Hepatocyte (in vitro differentiated cells): ENCODE results near the gene FAF2. TPM values are rescaled to one million over a fixed set of nuclear protein-coding genes. Genes with fewer than 3 reads are reported as not detected.

Experiments used
- DNase-seq: peaks from one replicate; pipeline ENCODE4 v3.0.0-alpha.2; 2016; ENCODE audit warnings: low spot score
- H2AFZ ChIP-seq: fragments of 200-600 bp; sonication (generic); 2 replicates; pipeline ENCODE4 v1.6.0; 2016; ENCODE audit warnings: antibody characterized with exemption, mild to moderate bottlenecking
- H3K27ac ChIP-seq: fragments of 200-600 bp; sonication (generic); 2 replicates; pipeline ENCODE4 v1.5.1; 2016; ENCODE audit warnings: mild to moderate bottlenecking
- H3K27me3 ChIP-seq: fragments of 200-600 bp; sonication (generic); 2 replicates; pipeline ENCODE4 v1.6.1; 2016
- H3K36me3 ChIP-seq: fragments of 200-600 bp; sonication (generic); replicated peaks from 2 replicates; pipeline ENCODE4 v1.5.1; 2016; ENCODE audit warnings: low read depth; ENCODE audit not compliant: insufficient read depth
- H3K4me1 ChIP-seq: fragments of 200-600 bp; sonication (generic); 2 replicates; pipeline ENCODE4 v1.5.1; 2016; ENCODE audit warnings: mild to moderate bottlenecking, moderate library complexity; ENCODE audit not compliant: insufficient read depth
- H3K4me2 ChIP-seq: fragments of 200-600 bp; sonication (generic); 2 replicates; pipeline ENCODE4 v1.6.0; 2016
- H3K4me3 ChIP-seq: fragments of 200-600 bp; sonication (generic); 2 replicates; pipeline ENCODE4 v1.5.1; 2016; ENCODE audit warnings: mild to moderate bottlenecking
- H3K79me2 ChIP-seq: fragments of 200-600 bp; sonication (generic); 2 replicates; pipeline ENCODE4 v1.6.0; 2017; ENCODE audit warnings: mild to moderate bottlenecking
- H3K9me2 ChIP-seq: fragments of 200-600 bp; sonication (generic); replicated peaks from 2 replicates; pipeline ENCODE4 v1.6.0; 2017; ENCODE audit warnings: mild to moderate bottlenecking; ENCODE audit not compliant: insufficient read depth
- H3K9me3 ChIP-seq: fragments of 200-600 bp; sonication (generic); 2 replicates; pipeline ENCODE4 v1.5.1; 2016; ENCODE audit warnings: low read depth, mild to moderate bottlenecking
- H4K20me1 ChIP-seq: fragments of 200-600 bp; sonication (generic); 2 replicates; pipeline ENCODE4 v1.6.0; 2016; ENCODE audit warnings: mild to moderate bottlenecking; ENCODE audit not compliant: insufficient read depth, poor library complexity, severe bottlenecking
- EZH2 ChIP-seq: fragments of 200-600 bp; sonication (generic); IDR thresholded peaks from 2 replicates; pipeline ENCODE4 v1.6.1; 2016; ENCODE audit warnings: antibody characterized with exemption, mild to moderate bottlenecking, borderline replicate concordance
- EZH2phosphoT487 ChIP-seq: fragments of 200-600 bp; sonication (generic); IDR thresholded peaks from one replicate; pipeline ENCODE4 v1.6.1; 2018; ENCODE audit warnings: antibody characterized with exemption, mild to moderate bottlenecking, low read depth, moderate library complexity; ENCODE audit not compliant: unreplicated experiment, severe bottlenecking
- WGBS: methylation state at CpG from one replicate; pipeline ENCODE4 v1.1.6; 2016; ENCODE audit warnings: low lambda C conversion rate; ENCODE audit errors: missing lambda C conversion rate; 5-methylcytosine and 5-hydroxymethylcytosine counted together
- polyA plus RNA-seq: library from polyadenylated mRNA; unstranded; fragments of >200 nt; fragmentation: Nextera tagmentation; extraction: Ambion mirVana; gene quantifications from 2 replicates; pipeline ENCODE4 v1.2.1, GENCODE V29; 2016
- total RNA-seq: library from RNA; depleted of rRNA; stranded (reverse); fragments of >200 nt; gene quantifications from 2 replicates; pipeline ENCODE4 v1.2.3, GENCODE V29; 2014
- TF ChIP-seq, protein P1 (sequence below): fragments of 200-600 bp; sonication (generic); IDR thresholded peaks from 2 replicates; pipeline ENCODE4 v1.5.1; 2016; ENCODE audit warnings: antibody characterized with exemption, mild to moderate bottlenecking; ENCODE audit not compliant: poor library complexity

The FAF2 gene
- total and polyA plus RNA-seq, 2 experiments from 2014 or later = 47.3 to 63.1 TPM

DNA sequence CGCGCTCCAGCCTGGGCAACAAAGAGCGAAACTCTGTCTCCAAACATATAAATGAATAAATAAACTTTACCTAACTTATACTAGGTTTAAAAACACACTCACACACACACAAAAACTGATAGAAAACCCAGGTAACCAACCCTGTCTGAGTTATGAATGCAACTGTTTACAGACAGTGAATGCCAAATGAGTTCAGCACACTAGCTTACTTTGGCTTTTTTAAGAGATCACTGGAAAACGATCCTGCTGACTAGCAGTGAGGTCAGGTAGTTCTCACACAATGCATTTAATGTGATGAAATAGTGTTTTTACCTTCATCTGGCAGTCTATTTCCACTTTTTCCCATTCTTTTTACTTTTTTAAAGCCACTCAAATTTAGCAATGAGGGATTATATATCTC is 22.4 kb downstream of the FAF2 start:
- H3K27ac ChIP-seq = no peak overlapping the region
- peaks cover 81% of the 10 kb centered on the region for H3K79me2 ChIP-seq
- no peak overlapping the region for H2AFZ ChIP-seq
- WGBS = 86% methylated on average over 4 of the region's 4 CpGs
- no peaks in the 10 kb centered on the region for H3K27me3 ChIP-seq
- H3K36me3 ChIP-seq = no peaks in the 10 kb centered on the region
- no peak overlapping the region for H3K4me2 ChIP-seq
- DNase-seq = no peak
- H3K9me2 ChIP-seq = no peaks in the 10 kb centered on the region
- peaks cover 16% of the 10 kb centered on the region for H4K20me1 ChIP-seq
- peaks cover 17% of the 10 kb centered on the region for H3K4me1 ChIP-seq
- TF ChIP-seq, protein P1, sequence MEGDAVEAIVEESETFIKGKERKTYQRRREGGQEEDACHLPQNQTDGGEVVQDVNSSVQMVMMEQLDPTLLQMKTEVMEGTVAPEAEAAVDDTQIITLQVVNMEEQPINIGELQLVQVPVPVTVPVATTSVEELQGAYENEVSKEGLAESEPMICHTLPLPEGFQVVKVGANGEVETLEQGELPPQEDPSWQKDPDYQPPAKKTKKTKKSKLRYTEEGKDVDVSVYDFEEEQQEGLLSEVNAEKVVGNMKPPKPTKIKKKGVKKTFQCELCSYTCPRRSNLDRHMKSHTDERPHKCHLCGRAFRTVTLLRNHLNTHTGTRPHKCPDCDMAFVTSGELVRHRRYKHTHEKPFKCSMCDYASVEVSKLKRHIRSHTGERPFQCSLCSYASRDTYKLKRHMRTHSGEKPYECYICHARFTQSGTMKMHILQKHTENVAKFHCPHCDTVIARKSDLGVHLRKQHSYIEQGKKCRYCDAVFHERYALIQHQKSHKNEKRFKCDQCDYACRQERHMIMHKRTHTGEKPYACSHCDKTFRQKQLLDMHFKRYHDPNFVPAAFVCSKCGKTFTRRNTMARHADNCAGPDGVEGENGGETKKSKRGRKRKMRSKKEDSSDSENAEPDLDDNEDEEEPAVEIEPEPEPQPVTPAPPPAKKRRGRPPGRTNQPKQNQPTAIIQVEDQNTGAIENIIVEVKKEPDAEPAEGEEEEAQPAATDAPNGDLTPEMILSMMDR = no peak
- TF ChIP-seq EZH2 (no peak), EZH2phosphoT487 (no peak)
- H3K4me3 ChIP-seq = no peak overlapping the region
- H3K9me3 ChIP-seq = no peaks in the 10 kb centered on the region

GRCh38 chr5:176471098-176471497 is 22.9 kb downstream of the FAF2 start:
- Histone ChIP-seq H3K9me2 (no peaks in the 10 kb centered on the region), H3K27ac (no peak overlapping the region), H3K4me3 (no peak overlapping the region), H3K36me3 (no peaks in the 10 kb centered on the region), H3K79me2 (peaks cover 85% of the 10 kb centered on the region), H2AFZ (no peak overlapping the region), H3K9me3 (no peaks in the 10 kb centered on the region), H3K27me3 (no peaks in the 10 kb centered on the region), H3K4me2 (no peak overlapping the region), H4K20me1 (peaks cover 12% of the 10 kb centered on the region), H3K4me1 (peaks cover 12% of the 10 kb centered on the region)
- TF ChIP-seq EZH2phosphoT487 (no peak), EZH2 (no peak)
- TF ChIP-seq, protein P1 = no peak
- WGBS = 100% methylated on average over 2 of the region's 2 CpGs
- DNase-seq = no peak

DNA sequence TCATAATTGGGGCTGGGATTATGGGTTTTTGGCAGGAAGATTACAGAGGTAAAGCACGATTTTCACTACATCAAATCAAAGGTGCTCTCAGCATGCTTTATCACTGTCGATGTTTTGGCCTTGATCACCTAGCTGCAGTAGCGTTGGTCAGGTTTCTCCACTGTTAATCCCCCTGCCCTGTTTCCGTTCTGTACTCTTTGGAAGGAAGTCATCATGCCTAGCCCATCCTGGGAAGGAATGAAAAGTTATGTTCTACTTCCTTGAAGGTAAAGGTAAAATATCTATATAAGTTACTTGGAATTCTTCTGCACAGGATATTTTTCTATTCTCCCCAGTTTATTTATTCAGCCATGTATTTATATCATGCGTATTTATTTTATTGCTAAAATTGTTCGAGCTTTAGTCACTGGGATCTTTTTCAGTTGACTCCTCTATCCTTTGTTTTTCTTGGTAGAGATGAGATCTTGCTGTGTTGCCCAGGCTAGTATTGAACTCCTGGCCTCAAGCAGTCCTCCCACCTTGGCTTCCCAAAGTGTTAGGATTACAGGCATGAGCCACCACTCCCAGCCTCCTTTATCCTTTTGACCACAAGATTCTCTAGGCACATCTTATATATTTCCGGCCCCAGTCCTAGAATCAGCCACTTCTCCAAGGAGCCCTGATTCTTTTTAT is 25.3 kb downstream of the FAF2 start:
- no peaks in the 10 kb centered on the region for H3K9me2 ChIP-seq
- H3K79me2 ChIP-seq = peaks cover 87% of the 10 kb centered on the region
- no peaks in the 10 kb centered on the region for H3K36me3 ChIP-seq
- no peak overlapping the region for H3K27ac ChIP-seq
- 98% methylated on average over 7 of the region's 7 CpGs for WGBS
- H3K27me3 ChIP-seq = no peaks in the 10 kb centered on the region
- TF ChIP-seq, protein P1 = no peak
- TF ChIP-seq EZH2 = no peak
- TF ChIP-seq EZH2phosphoT487 = no peak
- H2AFZ ChIP-seq = no peak overlapping the region
- no peak overlapping the region for H3K4me2 ChIP-seq
- DNase-seq = no peak
- peaks cover 9% of the 10 kb centered on the region for H4K20me1 ChIP-seq
- no peak overlapping the region for H3K4me3 ChIP-seq
- no peaks in the 10 kb centered on the region for H3K4me1 ChIP-seq
- no peaks in the 10 kb centered on the region for H3K9me3 ChIP-seq
